HuH-7.5 (cell line): ENCODE data around the gene USP33.
"Not testable (repeated sequence)": the region's sequence is repeated elsewhere in the genome, so short reads cannot be mapped to it uniquely, and the experiment has no call there.

Source experiments
- DNase-seq: peaks from one replicate; pipeline ENCODE4 v3.0.0; 2011; ENCODE audit warnings: low spot score

USP33 gene

GRCh38 chr1:77739235-77739634 lies 20.4 kb downstream of the USP33 start:
- no peak for DNase-seq

DNA sequence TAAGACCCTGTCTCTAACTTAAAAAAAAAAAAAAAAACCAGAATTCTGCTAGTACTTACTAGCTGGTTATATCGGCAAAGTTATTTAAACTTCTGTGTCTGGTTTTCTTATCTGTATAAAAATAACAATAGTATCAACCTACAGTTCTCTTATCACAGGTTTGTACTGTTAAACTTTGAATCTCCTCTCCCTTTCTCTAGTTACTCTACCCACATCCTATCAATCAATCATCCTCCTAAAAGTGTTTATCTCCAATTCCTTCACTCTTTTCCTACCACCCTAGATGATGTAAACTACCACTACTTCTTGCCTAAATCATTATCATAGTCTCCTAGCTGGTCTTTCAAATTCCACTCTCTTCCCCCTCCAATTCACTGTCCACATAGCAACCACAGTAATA lies 27.6 kb downstream of the USP33 start:
- no peak for DNase-seq

DNA sequence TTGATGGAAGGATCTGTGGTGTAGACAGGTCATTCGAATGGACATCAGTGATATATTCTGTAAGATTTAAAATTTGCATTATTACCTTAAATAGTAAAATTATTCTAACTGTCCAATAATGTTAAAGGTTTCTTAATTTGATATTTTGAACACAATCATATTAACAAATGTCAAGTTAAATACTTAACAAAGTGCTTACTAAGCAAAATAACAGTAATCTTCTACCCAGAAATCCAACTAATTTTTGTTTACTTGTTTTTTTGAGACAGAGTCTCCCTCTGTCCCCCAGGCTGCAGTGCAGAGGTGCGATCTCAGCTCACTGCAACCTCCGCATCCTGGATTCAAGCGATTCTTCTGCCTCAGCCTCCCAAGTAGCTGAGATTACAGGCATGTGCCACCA lies 33.9 kb downstream of the USP33 start:
- no peak for DNase-seq

- no peak for DNase-seq
Measured at GRCh38 chr1:77718181-77718580, 41.5 kb downstream of the USP33 start.

DNA sequence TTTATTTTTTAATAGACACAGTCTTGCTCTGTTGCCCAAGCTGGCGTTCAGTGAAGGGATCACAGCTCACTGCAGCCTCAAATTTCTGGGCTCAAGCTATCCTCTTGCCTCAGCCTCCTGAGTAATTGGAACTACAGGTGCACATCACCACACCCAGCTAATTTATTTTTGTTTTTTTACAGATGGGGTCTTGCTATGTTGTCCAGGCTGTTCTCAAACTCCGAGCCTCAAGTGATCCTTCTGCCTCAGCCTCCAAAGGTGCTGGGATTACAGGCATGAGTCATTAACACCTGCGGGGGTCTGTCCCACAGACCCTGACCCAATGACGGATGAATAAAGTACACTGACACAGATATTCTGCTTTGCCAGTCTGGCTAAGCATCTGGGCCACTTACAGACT lies 43.6 kb downstream of the USP33 start:
- no peak for DNase-seq

- DNase-seq: no peak
Measured at GRCh38 chr1:77709727-77710126, 49.9 kb downstream of the USP33 start.

- no peak for DNase-seq
Measured at GRCh38 chr1:77706321-77706720, 53.3 kb downstream of the USP33 start.

- no peak for DNase-seq
Measured at GRCh38 chr1:77704736-77705135, 54.9 kb downstream of the USP33 start.

GRCh38 chr1:77699673-77700072 lies 60.0 kb downstream of the USP33 start:
- DNase-seq: not testable (repeated sequence)

DNA sequence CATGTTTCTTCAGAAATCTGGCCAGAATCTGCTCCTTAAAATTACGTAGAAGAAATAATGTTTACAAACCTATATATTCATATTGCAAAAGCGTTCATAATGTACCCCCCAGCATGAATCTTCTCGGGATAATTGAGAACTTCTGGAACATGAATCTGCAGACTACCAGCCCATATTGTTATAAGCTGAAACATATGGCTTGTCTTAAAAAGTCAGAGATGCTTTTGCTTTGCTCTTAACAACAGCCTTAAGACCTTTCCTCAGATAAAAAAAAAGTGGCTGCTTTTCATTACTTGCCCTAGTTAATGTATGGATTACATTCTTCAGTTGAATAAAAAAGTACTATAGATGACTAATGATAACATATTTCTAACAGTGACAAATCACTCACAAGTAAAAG lies 62.2 kb downstream of the USP33 start:
- no peak for DNase-seq

DNA sequence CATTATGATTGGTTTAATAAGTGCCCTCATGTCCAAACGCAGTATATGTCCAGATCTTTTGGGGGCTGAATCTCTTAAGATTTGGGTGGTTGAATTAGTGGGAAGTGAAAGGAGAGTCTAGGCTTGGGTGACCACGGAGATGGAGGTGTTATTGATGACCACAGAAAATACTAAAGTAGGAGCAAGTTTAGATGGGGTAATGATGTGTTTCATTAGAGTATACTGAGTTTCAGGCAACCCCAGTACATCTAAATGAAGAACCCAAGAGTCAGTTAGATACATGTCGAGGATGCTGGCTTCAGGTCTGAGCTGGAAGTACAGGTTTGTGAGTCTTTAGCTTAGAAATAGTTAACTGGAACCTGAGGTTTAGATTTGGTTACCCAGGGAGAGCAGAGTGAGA lies 70.7 kb downstream of the USP33 start:
- DNase-seq: no peak

- DNase-seq: no peak
Measured at GRCh38 chr1:77687519-77687906, 72.1 kb downstream of the USP33 start.

DNA sequence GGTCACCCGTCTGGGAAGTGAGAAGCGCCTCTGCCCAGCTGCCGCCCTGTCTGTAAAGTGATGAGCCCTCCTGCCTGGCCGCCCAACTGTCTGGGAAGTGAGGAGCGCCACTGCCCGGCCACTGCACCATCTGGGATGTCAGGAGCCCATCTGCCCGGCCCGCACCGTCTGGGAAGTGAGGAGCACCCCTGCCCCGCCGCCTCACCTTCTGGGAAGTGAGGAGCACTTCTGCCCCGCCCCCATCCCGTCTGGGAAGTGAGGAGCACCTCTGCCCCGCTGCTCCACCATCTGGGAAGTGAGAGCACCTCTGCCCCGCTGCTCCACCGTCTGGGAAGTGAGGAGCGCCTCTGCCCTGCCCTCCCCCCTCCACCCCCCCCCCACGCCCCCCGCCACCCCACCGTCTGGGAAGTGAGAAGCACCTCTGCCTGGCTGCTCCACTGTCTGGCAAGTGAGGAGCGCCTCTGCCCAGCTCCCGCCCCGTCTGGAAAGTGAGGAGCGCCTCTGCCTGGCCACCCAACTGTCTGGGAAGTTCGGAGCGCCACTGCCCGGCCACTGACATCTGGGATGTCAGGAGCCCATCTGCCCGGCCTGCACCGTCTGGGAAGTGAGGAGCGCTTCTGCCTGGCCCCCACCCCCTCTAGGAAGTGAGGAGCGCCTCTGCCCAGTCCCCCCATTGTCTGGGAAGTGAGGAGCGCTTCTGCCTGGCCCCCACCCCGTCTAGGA lies 72.7 kb downstream of the USP33 start:
- DNase-seq: no peak

- DNase-seq: peak; percentile 76
Measured at GRCh38 chr1:77683160-77684148, 76.2 kb downstream of the USP33 start.

GRCh38 chr1:77682460-77683159 lies 77.0 kb downstream of the USP33 start, which contains the start of gene ZZZ3:
Gene ZZZ3 (minus strand): TSS chr1:77682658. CDS start chr1:77633354, 49,304 bp downstream.
- DNase-seq: peak; percentile 80

DNA sequence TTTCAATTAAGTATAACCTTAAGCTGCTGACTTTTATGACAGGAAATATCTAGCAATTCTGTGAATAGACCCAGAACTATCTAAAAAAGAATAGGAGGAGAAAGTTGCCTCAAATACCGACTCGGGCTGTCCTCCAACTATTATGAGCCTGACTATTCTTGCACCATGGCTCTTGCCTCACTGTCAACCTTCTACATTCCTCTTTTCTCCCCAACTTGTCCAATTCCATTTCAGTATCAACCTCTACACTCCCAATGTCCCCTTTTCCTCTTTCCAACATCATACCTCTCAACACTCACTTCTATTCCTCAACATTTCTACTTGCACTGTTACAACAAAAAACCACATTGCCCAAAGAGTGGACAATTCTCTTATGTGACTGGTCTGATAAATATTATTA lies 79.5 kb downstream of the USP33 start:
- no peak for DNase-seq

DNA sequence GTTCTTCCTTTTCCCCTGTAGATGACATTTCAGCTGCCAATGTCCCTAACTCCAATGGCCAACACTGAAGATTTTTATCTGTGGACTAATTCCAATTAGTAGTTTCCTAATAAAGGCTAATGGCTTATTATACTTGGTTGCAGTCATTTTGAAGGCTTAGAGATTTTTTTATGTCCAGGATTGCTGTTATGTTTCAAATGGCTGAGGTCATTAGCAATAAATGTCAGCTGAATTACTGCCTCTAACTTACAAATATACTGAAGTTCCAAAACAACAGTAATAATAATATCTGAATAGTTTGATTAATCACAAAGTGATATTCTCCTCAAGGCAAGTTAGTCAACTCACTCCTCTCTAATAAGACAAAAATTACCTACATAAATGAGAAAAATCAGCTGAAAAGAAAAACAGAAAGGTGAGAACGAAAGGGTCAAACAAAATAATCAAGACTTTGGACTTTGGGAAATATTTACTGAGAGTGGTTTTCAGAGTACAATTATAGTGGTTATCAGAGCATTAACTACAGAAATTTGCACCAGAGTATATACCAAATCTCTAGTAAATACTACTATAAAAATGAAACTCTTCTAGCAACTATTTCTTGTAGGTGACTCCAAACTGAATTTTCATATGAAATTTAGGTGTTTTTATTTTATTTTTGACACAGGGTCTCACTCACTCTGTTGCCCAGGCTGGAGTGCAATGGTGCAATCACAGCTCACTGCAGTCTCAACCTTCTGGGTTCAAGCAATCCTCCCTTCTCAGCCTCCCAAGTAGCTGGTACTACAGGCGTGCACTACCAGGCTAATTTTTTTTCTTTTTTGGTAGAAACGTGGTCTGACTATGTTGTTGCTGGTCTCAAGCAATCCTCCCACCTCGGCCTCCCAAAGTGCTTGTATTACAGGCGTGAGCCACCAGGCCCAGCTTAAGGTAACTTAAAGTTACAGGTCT lies 80.7 kb downstream of the USP33 start:
- DNase-seq: no peak

- not testable (repeated sequence) for DNase-seq
Measured at GRCh38 chr1:77674807-77675206, 84.8 kb downstream of the USP33 start.

GRCh38 chr1:77673716-77674355 lies 85.8 kb downstream of the USP33 start:
- no peak for DNase-seq

DNA sequence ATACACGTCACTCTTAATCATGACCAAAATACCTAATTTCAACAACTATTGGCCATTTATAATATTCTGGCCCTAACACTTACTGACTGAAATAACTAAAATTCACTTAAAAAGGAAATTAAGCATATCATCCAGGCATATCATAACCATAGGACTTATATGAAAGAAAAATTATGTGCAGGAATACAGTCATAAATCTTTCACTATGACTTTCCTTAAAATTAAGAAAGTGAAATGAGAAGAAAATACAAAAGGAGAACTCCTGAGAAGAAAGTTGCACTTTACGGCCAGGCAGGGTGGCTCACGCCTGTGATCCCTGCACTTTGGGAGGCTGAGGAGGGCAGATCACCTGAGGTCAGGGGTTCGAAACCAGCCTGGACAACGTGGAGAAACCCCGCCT lies 86.6 kb downstream of the USP33 start:
- DNase-seq: no peak

DNA sequence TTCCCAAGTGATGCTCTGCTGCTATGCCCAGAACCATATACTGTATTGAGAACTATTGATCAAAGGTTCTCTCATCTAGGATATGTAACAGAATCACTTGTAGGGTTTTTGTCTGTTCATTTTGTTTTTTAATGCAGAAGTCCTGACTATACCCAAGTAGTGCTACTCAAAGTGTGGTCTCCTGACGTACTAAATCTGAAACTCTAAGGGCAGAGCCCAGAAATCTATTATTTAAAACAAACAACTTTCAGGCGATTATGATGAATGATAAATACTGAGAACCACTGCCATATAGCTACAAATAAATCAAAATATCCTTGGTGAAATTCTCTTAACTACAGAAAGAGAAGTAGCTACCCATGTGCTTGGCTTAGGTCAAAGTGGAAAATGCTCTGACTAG lies 87.3 kb downstream of the USP33 start:
- no peak for DNase-seq
